A673 (cell line): ENCODE results near the gene RABL6. TPM values are rescaled to one million over a fixed set of nuclear protein-coding genes. Genes with fewer than 3 reads are reported as not detected.

ENCODE experiments used
- BruUV-seq: library from RNA; stranded (reverse); fragments of 400-500 nt; replicated peaks from 2 replicates; lab custom pipeline; 2021; lab: Mats Ljungman, UMichigan
- CTCF ChIA-PET: fragments of 300-600 bp; sonication (Branson Sonifier 250); formaldehyde crosslinking; loops from one replicate; lab custom pipeline; 2022; ENCODE audit warnings: antibody characterized with exemption; lab: Charles Lee
- POLR2A ChIA-PET: fragments of 300-600 bp; sonication (Branson Sonifier 250); formaldehyde crosslinking; loops from one replicate; lab custom pipeline; 2022; ENCODE audit warnings: antibody characterized with exemption; ENCODE audit not compliant: low non-redundant PET; lab: Charles Lee
- DNase-seq: peaks from one replicate; pipeline ENCODE4 v3.0.0-alpha.2; 2015; ENCODE audit warnings: low spot score
- H3K27ac ChIP-seq: fragments of 200-600 bp; sonication (generic); 2 replicates; pipeline ENCODE4 v1.5.1; 2016; ENCODE audit warnings: mixed run types, low read depth, mild to moderate bottlenecking, mixed read lengths, antibody characterized with exemption, low read length; ENCODE audit not compliant: poor library complexity, severe bottlenecking
- H3K27me3 ChIP-seq: fragments of 200-600 bp; sonication (generic); replicated peaks from 2 replicates; pipeline ENCODE4 v1.6.1; 2017; ENCODE audit warnings: mixed run types, low read depth, mild to moderate bottlenecking, mixed read lengths, antibody characterized with exemption, low read length; ENCODE audit not compliant: insufficient read depth, poor library complexity
- H3K36me3 ChIP-seq: fragments of 200-600 bp; sonication (generic); 2 replicates; pipeline ENCODE4 v1.6.1; 2016; ENCODE audit warnings: mixed run types, mild to moderate bottlenecking, mixed read lengths, antibody characterized with exemption, low read length; ENCODE audit not compliant: insufficient read depth, poor library complexity, severe bottlenecking
- H3K4me1 ChIP-seq: fragments of 200-600 bp; sonication (generic); 2 replicates; pipeline ENCODE4 v1.6.1; 2017; ENCODE audit warnings: mixed run types, mild to moderate bottlenecking, mixed read lengths, antibody characterized with exemption, low read length; ENCODE audit not compliant: insufficient read depth, poor library complexity, severe bottlenecking
- H3K4me3 ChIP-seq: fragments of 200-600 bp; sonication (generic); 2 replicates; pipeline ENCODE4 v1.5.1; 2016; ENCODE audit warnings: low read depth, mixed run types, mild to moderate bottlenecking, mixed read lengths, low read length; ENCODE audit not compliant: poor library complexity, severe bottlenecking
- H3K9me3 ChIP-seq: fragments of 200-600 bp; sonication (generic); 2 replicates; pipeline ENCODE4 v1.6.1; 2016; ENCODE audit warnings: mixed run types, low read depth, mild to moderate bottlenecking, mixed read lengths, antibody characterized with exemption, low read length; ENCODE audit not compliant: poor library complexity, severe bottlenecking
- EZH2 ChIP-seq: fragments of 200-600 bp; sonication (generic); IDR thresholded peaks from 2 replicates; pipeline ENCODE4 v1.6.1; 2017; ENCODE audit warnings: borderline replicate concordance, low read depth, mild to moderate bottlenecking, mixed read lengths, antibody characterized with exemption, low read length; ENCODE audit not compliant: poor library complexity, severe bottlenecking
- intact Hi-C: fragments of 100-400 bp; cut with micrococcal nuclease; formaldehyde crosslinking; loops from one replicate; pipeline ENCODE4 v1.10.0; 2022; ENCODE audit not compliant: unreplicated experiment
- total RNA-seq: library from RNA; stranded (reverse); gene quantifications from 2 replicates; pipeline ENCODE4 v1.2.3, GENCODE V29; 2021
- TF ChIP-seq, protein P1 (sequence below): fragments of 300-800, 200-600 bp; sonication (generic); conservative IDR thresholded peaks from 2 replicates; pipeline ENCODE4 v1.5.1; 2017; ENCODE audit warnings: low read depth, mild to moderate bottlenecking, antibody characterized with exemption, low read length, moderate library complexity, mixed read lengths

RABL6 gene
- total RNA-seq, 1 experiment from 2014 or later, result 210 TPM

DNA sequence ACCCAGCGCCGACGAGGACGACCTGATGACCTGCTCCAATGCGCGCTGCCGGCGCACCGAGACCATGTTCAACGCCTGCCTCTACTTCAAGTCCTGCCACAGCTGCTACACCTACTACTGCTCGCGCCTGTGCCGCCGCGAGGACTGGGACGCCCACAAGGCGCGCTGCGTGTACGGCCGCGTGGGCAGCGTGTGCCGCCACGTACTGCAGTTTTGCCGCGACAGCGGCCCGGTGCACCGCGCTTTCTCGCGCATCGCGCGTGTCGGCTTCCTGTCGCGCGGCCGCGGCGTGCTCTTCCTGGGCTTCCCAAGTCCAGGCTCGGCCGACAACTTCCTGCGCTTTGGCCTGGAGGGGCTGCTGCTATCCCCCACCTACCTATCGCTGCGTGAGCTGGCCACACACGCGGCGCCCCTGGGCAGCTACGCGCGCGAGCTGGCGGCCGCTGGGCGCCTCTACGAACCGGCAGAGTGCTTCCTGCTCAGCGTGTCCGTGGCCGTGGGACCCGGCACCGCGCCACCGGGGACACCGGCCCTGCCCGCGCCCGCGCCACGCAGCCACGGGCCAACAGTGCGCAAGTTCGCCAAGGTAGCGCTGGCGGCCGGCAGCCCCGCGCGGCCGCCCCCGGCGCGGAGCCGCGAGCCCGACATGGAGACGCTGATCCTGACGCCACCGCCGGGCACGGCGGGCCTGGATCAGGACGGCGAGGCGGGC lies 38.8 kb downstream of the RABL6 start:
- H3K9me3 ChIP-seq, result no peaks in the 10 kb centered on the region
- no peak overlapping the region for H3K27ac ChIP-seq
- intact Hi-C loops, result no loop called here
- peaks cover 21% of the 10 kb centered on the region for H3K4me1 ChIP-seq
- no TSS peak for BruUV-seq
- H3K27me3 ChIP-seq, result no peaks in the 10 kb centered on the region
- DNase-seq, result no peak
- TF ChIP-seq, protein P1, sequence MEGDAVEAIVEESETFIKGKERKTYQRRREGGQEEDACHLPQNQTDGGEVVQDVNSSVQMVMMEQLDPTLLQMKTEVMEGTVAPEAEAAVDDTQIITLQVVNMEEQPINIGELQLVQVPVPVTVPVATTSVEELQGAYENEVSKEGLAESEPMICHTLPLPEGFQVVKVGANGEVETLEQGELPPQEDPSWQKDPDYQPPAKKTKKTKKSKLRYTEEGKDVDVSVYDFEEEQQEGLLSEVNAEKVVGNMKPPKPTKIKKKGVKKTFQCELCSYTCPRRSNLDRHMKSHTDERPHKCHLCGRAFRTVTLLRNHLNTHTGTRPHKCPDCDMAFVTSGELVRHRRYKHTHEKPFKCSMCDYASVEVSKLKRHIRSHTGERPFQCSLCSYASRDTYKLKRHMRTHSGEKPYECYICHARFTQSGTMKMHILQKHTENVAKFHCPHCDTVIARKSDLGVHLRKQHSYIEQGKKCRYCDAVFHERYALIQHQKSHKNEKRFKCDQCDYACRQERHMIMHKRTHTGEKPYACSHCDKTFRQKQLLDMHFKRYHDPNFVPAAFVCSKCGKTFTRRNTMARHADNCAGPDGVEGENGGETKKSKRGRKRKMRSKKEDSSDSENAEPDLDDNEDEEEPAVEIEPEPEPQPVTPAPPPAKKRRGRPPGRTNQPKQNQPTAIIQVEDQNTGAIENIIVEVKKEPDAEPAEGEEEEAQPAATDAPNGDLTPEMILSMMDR, result no peak
- no peak for TF ChIP-seq EZH2
- peak overlapping the region; percentile 78 for H3K4me3 ChIP-seq
- POLR2A ChIA-PET, result no interaction called here
- CTCF ChIA-PET, result no interaction called here
- no peaks in the 10 kb centered on the region for H3K36me3 ChIP-seq

DNA sequence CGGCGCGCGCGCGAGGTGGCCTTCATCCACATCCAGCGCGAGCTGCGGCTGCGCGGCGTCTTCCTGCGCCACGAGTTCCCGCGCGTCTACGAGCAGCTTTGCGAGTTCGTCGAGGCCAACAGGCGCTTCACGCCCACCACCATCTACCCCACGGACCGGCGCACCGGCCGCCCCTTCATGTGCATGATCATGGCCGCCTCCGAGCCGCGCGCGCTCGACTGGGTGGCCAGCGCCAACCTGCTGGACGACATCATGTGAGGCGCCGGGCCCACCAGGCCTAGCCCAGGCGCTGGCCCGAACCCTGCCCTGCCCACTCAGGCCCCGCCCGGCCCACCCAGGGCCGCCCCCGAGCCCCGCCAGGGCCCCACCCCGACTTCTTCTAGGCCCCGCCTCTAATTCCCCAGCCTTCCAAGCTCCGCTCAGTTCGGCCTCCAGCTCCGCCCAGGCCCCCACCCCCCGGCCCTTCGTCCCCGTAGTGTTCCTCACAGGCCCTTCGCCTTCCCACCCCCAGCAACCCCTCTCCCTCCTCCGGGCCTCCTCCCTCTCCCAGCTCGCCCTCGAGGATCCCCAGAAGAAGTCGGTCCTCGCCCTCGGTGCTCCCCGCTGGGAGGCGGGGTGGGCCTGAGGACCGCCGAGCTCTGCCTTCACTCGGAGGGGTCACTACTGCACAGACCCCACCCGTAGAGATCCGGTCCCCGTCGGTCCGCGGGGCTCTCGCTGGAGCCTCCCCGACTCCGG lies 39.5 kb downstream of the RABL6 start:
- H3K4me3 ChIP-seq, result peak overlapping the region; percentile 78
- no peaks in the 10 kb centered on the region for H3K36me3 ChIP-seq
- peak; percentile 83 for DNase-seq
- peaks cover 14% of the 10 kb centered on the region for H3K4me1 ChIP-seq
- H3K27me3 ChIP-seq, result no peaks in the 10 kb centered on the region
- BruUV-seq, result no TSS peak
- intact Hi-C loops, result no loop called here
- ChIA-PET CTCF (interaction anchor here (1.3 kb wide), 1 partner anchor 188 kb away, joined by 4 read pairs; no protein-coding TSS in a partner anchor), POLR2A (no interaction called here)
- TF ChIP-seq, protein P1, result no peak
- no peak for TF ChIP-seq EZH2
- H3K9me3 ChIP-seq, result no peaks in the 10 kb centered on the region
- peak overlapping the region; percentile 82 for H3K27ac ChIP-seq

DNA sequence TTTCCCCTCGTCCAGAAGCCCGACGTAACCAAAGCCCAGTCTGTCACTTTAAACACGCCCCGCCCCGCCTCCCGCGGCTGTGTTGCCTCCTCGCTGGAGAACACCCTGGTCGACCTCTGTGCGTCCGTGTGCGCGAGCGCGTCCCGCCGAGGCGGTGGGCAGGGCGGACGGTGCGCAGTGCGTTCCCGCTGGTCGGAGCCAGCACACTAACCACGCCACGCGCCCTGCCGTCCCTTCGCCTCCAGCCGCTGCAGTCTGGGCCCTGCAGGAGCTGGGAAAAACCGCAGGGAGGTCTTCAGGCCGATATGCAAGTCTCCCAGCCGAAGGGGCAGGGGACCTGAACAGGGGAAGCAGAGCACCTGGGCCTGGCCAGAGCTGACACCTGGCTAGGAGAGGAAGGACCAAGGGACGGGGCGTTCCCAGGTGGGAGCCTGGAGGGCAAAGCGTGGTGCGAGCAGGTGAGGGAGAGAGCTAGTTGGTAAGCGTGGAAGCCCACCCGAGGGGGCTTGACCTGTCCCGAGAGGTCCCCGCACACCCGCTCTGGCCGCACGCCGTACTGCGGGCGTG lies 40.2 kb downstream of the RABL6 start:
- ChIA-PET POLR2A (no interaction called here), CTCF (interaction anchor here (1.3 kb wide), 1 partner anchor 187 kb away, joined by 4 read pairs; no protein-coding TSS in a partner anchor)
- H3K4me3 ChIP-seq, result peak overlapping the region; percentile 78
- no peaks in the 10 kb centered on the region for H3K9me3 ChIP-seq
- peak; percentile 89 for DNase-seq
- BruUV-seq, result no TSS peak
- peak overlapping the region; percentile 82 for H3K27ac ChIP-seq
- H3K27me3 ChIP-seq, result no peaks in the 10 kb centered on the region
- no peak for TF ChIP-seq EZH2
- TF ChIP-seq, protein P1, result no peak
- H3K36me3 ChIP-seq, result no peaks in the 10 kb centered on the region
- intact Hi-C loops, result no loop called here
- H3K4me1 ChIP-seq, result peaks cover 9% of the 10 kb centered on the region
